Pancreas (tissue), 10 donors: ENCODE data around the gene CFL1. TPM values are rescaled to one million over a fixed set of nuclear protein-coding genes. Genes with fewer than 3 reads are reported as not detected.
A peak's percentile ranks its signal among the peaks of the same experiment; 100 is the strongest.

Experiments
- ATAC-seq, 4 donors: fragments of 200-7000 bp; cut with Tn5 transposase; one replicate each; pipeline versions ENCODE4 v1.8.0 to v1.9.1; 2020; ENCODE audit warnings: mild to moderate bottlenecking in 4 of 4, moderate library complexity in 4 of 4
- DNase-seq, 6 donors: peaks; one replicate each; pipeline ENCODE4 v3.0.0-alpha.2; 2020
- FAIRE-seq: peaks from 2 replicates; lab custom pipeline; 2012; peaks lifted over from hg19 to GRCh38; lab: Jason Lieb, UNC
- H3K27ac ChIP-seq, 4 donors: fragments of 200-600 bp; sonication (generic); 1 replicate in 3 of 4; 2 replicates in 1 of 4; pipeline versions ENCODE4 v1.5.0 to v1.8.0; 2020
- H3K27me3 ChIP-seq, 4 donors: fragments of 200-600 bp; one replicate each; pipeline ENCODE4 v1.8.0; 2021
- H3K36me3 ChIP-seq, 3 donors: fragments of 200-600 bp; sonication (generic) in 1 of 3; one replicate each; pipeline versions ENCODE4 v1.5.0 to v1.8.0; 2020 to 2021
- H3K4me1 ChIP-seq, 3 donors: fragments of 200-600 bp; one replicate each; pipeline ENCODE4 v1.8.0; 2021
- H3K4me3 ChIP-seq, 4 donors: fragments of 200-600 bp; sonication (generic) in 2 of 4; one replicate each; pipeline versions ENCODE4 v1.5.0 to v1.8.0; 2020 to 2021
- H3K9me3 ChIP-seq, 4 donors: fragments of 200-600 bp; one replicate each; pipeline ENCODE4 v1.8.0; 2021
- CTCF ChIP-seq, 4 donors: fragments of 200-600 bp; sonication (generic) in 3 of 4; IDR thresholded peaks; one replicate each; pipeline versions ENCODE4 v1.5.0 to v1.8.0; 2021; ENCODE audit warnings: antibody characterized with exemption in 4 of 4
- WGBS, 2 donors: extraction: QIAGEN DNeasy Blood & Tissue Kit; methylation state at CpG; one replicate each; pipeline ENCODE4 v1.1.7; 2013; 5-methylcytosine and 5-hydroxymethylcytosine counted together
- intact Hi-C, 3 donors: fragments of 100-400 bp; cut with DNase I; formaldehyde crosslinking; loops; one replicate each; pipeline versions ENCODE4 v1.11.1 to v1.14.2; 2022
- polyA plus RNA-seq, 2 donors: library from polyadenylated mRNA; stranded (reverse); fragments of 200-250 nt; gene quantifications; one replicate each; pipeline ENCODE4 v1.2.3, GENCODE V29; 2013
- total RNA-seq, 6 donors: library from RNA; stranded (reverse); fragmentation: NEBNext Ultra II Directional in 4 of 6; extraction: Animal tissue kit (Norgen Biotek cat#: 25700) in 4 of 6; gene quantifications; one replicate each; pipeline versions ENCODE4 v1.2.1 to v1.2.4, GENCODE V29; 2021 to 2023
- donor health status: healthy with polysubstance abuse.
- donor health status: DM: no; HTN: no; CAD: no; lungs with moderate emphysema.
- donor health status: DM: no; HTN: no; CAD: no.
- donor health status: control.
- donor health status: control.
- donor health status: Bipolar disorder and iron deficiency.
- donor health status: DM: yes; HTN: yes; CAD: no.
- donor health status: DM: no; HTN: no; CAD: no.
- donor health status: DM: no; HTN: no; CAD: no.
- donor health status: DM: yes; HTN: yes; CAD: no.

The CFL1 gene
- total and polyA plus RNA-seq, 8 donors, result 87.8 to 311 (median 163) TPM

DNA sequence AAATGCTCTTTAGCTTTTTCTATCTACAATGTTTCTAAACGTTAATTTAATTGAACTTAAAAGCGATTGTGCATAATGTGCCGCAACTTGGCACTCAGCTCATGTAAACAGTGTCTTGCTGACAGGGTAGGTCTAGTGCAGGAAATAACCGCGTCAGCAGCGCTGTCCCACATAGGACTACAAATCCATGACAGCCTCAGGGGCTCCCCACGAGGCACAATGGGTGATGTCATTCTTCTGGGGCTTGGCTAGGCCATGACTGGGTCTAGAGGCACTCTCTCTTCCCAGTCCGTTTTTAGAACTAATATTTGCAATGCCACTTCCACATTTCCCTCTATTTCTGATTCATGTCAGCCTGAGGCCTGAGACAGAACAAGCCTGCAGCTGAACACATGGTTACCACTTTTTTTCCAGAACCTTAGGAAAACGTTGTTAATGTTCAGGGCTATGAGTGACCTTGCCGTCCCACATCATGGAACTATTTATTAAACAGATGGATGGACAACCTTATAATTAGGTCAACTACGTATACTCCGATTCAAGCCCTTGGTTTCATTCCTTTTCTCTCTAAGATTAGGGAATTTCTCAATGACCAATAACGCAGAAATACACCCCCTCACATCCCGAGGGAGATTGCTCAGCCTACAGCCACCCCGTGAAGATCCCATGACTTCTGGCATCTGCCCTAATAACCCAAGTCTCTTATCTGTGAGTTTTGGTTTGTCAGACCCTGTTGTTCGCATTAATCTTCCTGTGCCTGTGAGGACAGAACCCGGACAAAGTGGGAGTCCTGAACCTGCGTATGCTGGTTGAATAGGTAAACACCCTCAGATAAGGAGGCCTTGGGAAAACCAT is 43.6 kb downstream of the CFL1 start:
- H3K27ac ChIP-seq, result peak overlapping the region in 1 of 4 donors; percentile 0
- peaks cover 0 to 6% (median 6%) of the 10 kb centered on the region in 3 donors for H3K4me1 ChIP-seq
- H3K27me3 ChIP-seq, result no peaks in the 10 kb centered on the region
- TF ChIP-seq CTCF (IDR thresholded peaks at IDR 0.05), result no peak
- DNase-seq (no peak), FAIRE-seq (no peak), ATAC-seq (peak; percentile 22 to 57 (median 30))
- H3K36me3 ChIP-seq, result no peaks in the 10 kb centered on the region
- WGBS, 2 donors, result 41% methylated on average over 18 of the region's 18 CpGs
- no peaks in the 10 kb centered on the region for H3K9me3 ChIP-seq
- intact Hi-C loops, result no loop called here
- H3K4me3 ChIP-seq, result no peak overlapping the region

GRCh38 chr11:65811764-65812475 is 46.1 kb downstream of the CFL1 start:
- Histone ChIP-seq H3K27ac (no peak overlapping the region), H3K36me3 (no peaks in the 10 kb centered on the region), H3K27me3 (no peaks in the 10 kb centered on the region), H3K4me3 (no peak overlapping the region), H3K4me1 (peaks cover 0 to 6% (median 0%) of the 10 kb centered on the region in 3 donors), H3K9me3 (no peaks in the 10 kb centered on the region)
- ATAC-seq (peak in 1 of 4 donors; percentile 9), FAIRE-seq (no peak), DNase-seq (no peak)
- no peak for TF ChIP-seq CTCF (IDR thresholded peaks at IDR 0.05)
- WGBS, 2 donors, result 77 to 84% methylated on average over 19 of the region's 19 CpGs
- intact Hi-C loops, result no loop called here

GRCh38 chr11:65810046-65810868 is 47.7 kb downstream of the CFL1 start:
- WGBS, 2 donors, result 79 to 88% methylated on average over 23 of the region's 23 CpGs
- ATAC-seq, result peak in 1 of 4 donors; percentile 6
- intact Hi-C loops, result no loop called here
- no peaks in the 10 kb centered on the region for H3K27me3 ChIP-seq
- no peak for TF ChIP-seq CTCF (IDR thresholded peaks at IDR 0.05)
- H3K36me3 ChIP-seq, result no peaks in the 10 kb centered on the region
- peaks cover 0 to 6% (median 0%) of the 10 kb centered on the region in 3 donors for H3K4me1 ChIP-seq
- no peak overlapping the region for H3K4me3 ChIP-seq
- no peak overlapping the region for H3K27ac ChIP-seq
- no peak for FAIRE-seq
- no peaks in the 10 kb centered on the region for H3K9me3 ChIP-seq
- no peak for DNase-seq

- no peaks in the 10 kb centered on the region for H3K36me3 ChIP-seq
- WGBS, 2 donors, result 84 to 89% methylated on average over 9 of the region's 9 CpGs
- no peak overlapping the region for H3K27ac ChIP-seq
- H3K27me3 ChIP-seq, result no peaks in the 10 kb centered on the region
- ATAC-seq (no peak), FAIRE-seq (no peak), DNase-seq (no peak)
- no peak for TF ChIP-seq CTCF (IDR thresholded peaks at IDR 0.05)
- no peak overlapping the region for H3K4me3 ChIP-seq
- H3K9me3 ChIP-seq, result no peaks in the 10 kb centered on the region
- peaks cover 0 to 6% (median 0%) of the 10 kb centered on the region in 3 donors for H3K4me1 ChIP-seq
- intact Hi-C loops, result no loop called here
These were observed 48.5 kb downstream of the CFL1 start for GRCh38 chr11:65809496-65809895.
